Naive thymus-derived CD4-positive, alpha-beta T cell (primary cell): ENCODE data around the gene HOXA6. TPM values are rescaled to one million over a fixed set of nuclear protein-coding genes. Genes with fewer than 3 reads are reported as not detected.

Experiments used
- ATAC-seq: fragments of 150-1000 bp; cut with Tn5 transposase; 2 replicates; pipeline ENCODE4 v1.10.0; 2021; ENCODE audit warnings: mild to moderate bottlenecking, moderate library complexity
- CTCF ChIA-PET: fragments of 350-600 bp; sonication (Branson Sonifier 250); formaldehyde crosslinking; loops from one replicate; lab custom pipeline; 2021; ENCODE audit warnings: antibody characterized with exemption; lab: Charles Lee
- POLR2A ChIA-PET: fragments of 350-600 bp; sonication (Branson Sonifier 250); formaldehyde crosslinking; loops from one replicate; lab custom pipeline; 2021; ENCODE audit warnings: antibody characterized with exemption, inconsistent platforms; lab: Charles Lee
- DNase-seq, 9 donors: peaks; one replicate each; pipeline versions ENCODE4 v3.0.0 to v3.0.0-alpha.2; 2020 to 2022; ENCODE audit warnings: mixed read lengths in 1 of 9
- H3K27ac ChIP-seq: one replicate; pipeline ENCODE4 v1.7.0; 2013; ENCODE audit warnings: mild to moderate bottlenecking, low read depth, low read length, moderate library complexity
- H3K27me3 ChIP-seq, 2 donors: one replicate each; pipeline ENCODE4 v1.7.0; 2013; ENCODE audit warnings: low read length in 2 of 2, mild to moderate bottlenecking in 2 of 2, moderate library complexity in 2 of 2; ENCODE audit not compliant: control insufficient read depth in 2 of 2, insufficient read depth in 2 of 2
- H3K36me3 ChIP-seq, 3 experiments: 1 replicate in 2 of 3; 2 replicates in 1 of 3; pipeline ENCODE4 v1.7.0; 2013; ENCODE audit warnings: low read length in 3 of 3, mild to moderate bottlenecking in 3 of 3, moderate library complexity in 1 of 3; ENCODE audit not compliant: insufficient read depth in 3 of 3, control insufficient read depth in 2 of 3
- H3K4me1 ChIP-seq, 2 donors: one replicate each; pipeline ENCODE4 v1.7.0; 2013; ENCODE audit warnings: low read length in 2 of 2, mild to moderate bottlenecking in 2 of 2, moderate library complexity in 1 of 2; ENCODE audit not compliant: control insufficient read depth in 2 of 2, insufficient read depth in 2 of 2
- H3K4me3 ChIP-seq: 2 replicates; pipeline ENCODE4 v1.7.0; 2013; ENCODE audit warnings: mild to moderate bottlenecking, low read length
- H3K9me3 ChIP-seq, 3 experiments: 1 replicate in 2 of 3; 2 replicates in 1 of 3; pipeline ENCODE4 v1.7.0; 2013; ENCODE audit warnings: low read length in 3 of 3; ENCODE audit not compliant: control insufficient read depth in 2 of 3
- H3K27ac Mint-ChIP-seq, 9 donors: one replicate each; pipeline ENCODE4 v1.8.0; 2020 to 2022; ENCODE audit warnings: mixed read lengths in 9 of 9, mild to moderate bottlenecking in 8 of 9, moderate library complexity in 5 of 9, inconsistent platforms in 2 of 9
- H3K27me3 Mint-ChIP-seq, 5 donors: one replicate each; pipeline ENCODE4 v1.8.0; 2021 to 2022; ENCODE audit warnings: mixed read lengths in 5 of 5, mild to moderate bottlenecking in 1 of 5
- H3K36me3 Mint-ChIP-seq, 5 donors: one replicate each; pipeline ENCODE4 v1.8.0; 2020 to 2022; ENCODE audit warnings: mixed read lengths in 5 of 5, mild to moderate bottlenecking in 3 of 5, inconsistent platforms in 1 of 5
- H3K4me1 Mint-ChIP-seq, 7 donors: one replicate each; pipeline ENCODE4 v1.8.0; 2020 to 2022; ENCODE audit warnings: mixed read lengths in 7 of 7, mild to moderate bottlenecking in 3 of 7, inconsistent platforms in 1 of 7
- H3K4me3 Mint-ChIP-seq, 10 donors: one replicate each; pipeline ENCODE4 v1.8.0; 2020 to 2022; ENCODE audit warnings: mild to moderate bottlenecking in 10 of 10, mixed read lengths in 10 of 10, moderate library complexity in 6 of 10, inconsistent platforms in 2 of 10
- H3K9me3 Mint-ChIP-seq, 11 donors: one replicate each; pipeline ENCODE4 v1.8.0; 2020 to 2022; ENCODE audit warnings: mixed read lengths in 11 of 11, mild to moderate bottlenecking in 4 of 11, inconsistent platforms in 1 of 11, moderate library complexity in 1 of 11
- intact Hi-C, 2 donors: fragments of 100-400 bp; cut with micrococcal nuclease; formaldehyde crosslinking; loops; one replicate each; pipeline ENCODE4 v1.15.1; 2023
- polyA plus RNA-seq, 2 donors: library from polyadenylated mRNA; unstranded; fragments of 300-500 nt; fragmentation: Illumina TruSeq; gene quantifications; one replicate each; pipeline ENCODE4 v1.2.3, GENCODE V29; 2021
- total RNA-seq, 6 experiments: library from RNA in 5 of 6; stranded (reverse) in 5 of 6; gene quantifications; 1 replicate in 5 of 6; 2 replicates in 1 of 6; pipeline ENCODE4 v1.2.3 and lab custom pipeline; 2021 to 2026

HOXA6 gene
- total and polyA plus RNA-seq, 7 experiments from 2014 or later: 0.32 to 0.49 TPM; not detected in 5

- Histone ChIP-seq H3K9me3 (no peaks in the 10 kb centered on the region), H3K4me1 (peaks cover 26 to 37% of the 10 kb centered on the region in 2 donors), H3K4me3 (peak overlapping the region; percentile 75), H3K27me3 (peaks cover 44 to 66% of the 10 kb centered on the region in 2 donors), H3K36me3 (no peaks in the 10 kb centered on the region), H3K27ac (no peak overlapping the region)
- H3K4me3 Mint-ChIP-seq: peak overlapping the region; percentile 29 to 80 (median 77)
- ChIA-PET CTCF (interaction anchor here (0.6 to 4.2 kb wide), 9 partner anchors 9 to 463 kb away, joined by 3 to 42 read pairs (median 3); no protein-coding TSS in a partner anchor), POLR2A (interaction anchor here (0.7 kb wide), 1 partner anchor 56 kb away, joined by 3 read pairs; no protein-coding TSS in a partner anchor)
- peaks cover 16 to 58% (median 40%) of the 10 kb centered on the region in 7 donors for H3K4me1 Mint-ChIP-seq
- peaks cover 78 to 90% (median 85%) of the 10 kb centered on the region in 5 donors for H3K27me3 Mint-ChIP-seq
- peak overlapping the region in 1 of 9 donors; percentile 38 for H3K27ac Mint-ChIP-seq
- DNase-seq: no peak
- intact Hi-C loops: loop anchor here (1.0 to 5.0 kb wide), 3 partner anchors 11 to 51 kb away; partner anchors contain the start of gene HOXA11 (in 2 of the 2)
- H3K36me3 Mint-ChIP-seq: peaks cover 0 to 3% (median 0%) of the 10 kb centered on the region in 5 donors
- peaks cover 0 to 3% (median 0%) of the 10 kb centered on the region in 11 donors for H3K9me3 Mint-ChIP-seq
- ATAC-seq: no peak
Measured at GRCh38 chr7:27149842-27150567, 2.4 kb upstream of the HOXA6 start.

- POLR2A ChIA-PET: interaction anchor here (0.7 to 0.8 kb wide), 2 partner anchors 20 to 57 kb away, joined by 3 read pairs; no protein-coding TSS in a partner anchor
- Histone ChIP-seq H3K9me3 (no peaks in the 10 kb centered on the region), H3K4me3 (no peak overlapping the region), H3K27ac (no peak overlapping the region), H3K4me1 (peaks cover 23 to 28% of the 10 kb centered on the region in 2 donors), H3K27me3 (peaks cover 35 to 56% of the 10 kb centered on the region in 2 donors), H3K36me3 (no peaks in the 10 kb centered on the region)
- no peak overlapping the region for H3K27ac Mint-ChIP-seq
- intact Hi-C loops: no loop called here
- H3K27me3 Mint-ChIP-seq: peaks cover 70 to 86% (median 75%) of the 10 kb centered on the region in 5 donors
- CTCF ChIA-PET: interaction anchor here (0.6 to 4.2 kb wide), 7 partner anchors 10 to 765 kb away, joined by 3 to 42 read pairs (median 3); no protein-coding TSS in a partner anchor
- no peak for DNase-seq
- H3K4me1 Mint-ChIP-seq: peaks cover 10 to 48% (median 32%) of the 10 kb centered on the region in 7 donors
- peaks cover 0 to 3% (median 0%) of the 10 kb centered on the region in 11 donors for H3K9me3 Mint-ChIP-seq
- H3K36me3 Mint-ChIP-seq: peaks cover 0 to 3% (median 0%) of the 10 kb centered on the region in 5 donors
- H3K4me3 Mint-ChIP-seq: peak overlapping the region in 4 of 10 donors; percentile 26 to 82 (median 68)
- ATAC-seq: no peak
Measured at GRCh38 chr7:27148756-27149641, 1.4 kb upstream of the HOXA6 start.

GRCh38 chr7:27148031-27148755, 619 bp upstream of the HOXA6 start:
- Histone ChIP-seq H3K9me3 (no peaks in the 10 kb centered on the region), H3K4me3 (no peak overlapping the region), H3K36me3 (no peaks in the 10 kb centered on the region), H3K27ac (no peak overlapping the region), H3K27me3 (peaks cover 28 to 48% of the 10 kb centered on the region in 2 donors), H3K4me1 (peaks cover 23 to 28% of the 10 kb centered on the region in 2 donors)
- peaks cover 0 to 3% (median 0%) of the 10 kb centered on the region in 11 donors for H3K9me3 Mint-ChIP-seq
- CTCF ChIA-PET: interaction anchor here (1.1 to 4.2 kb wide), 2 partner anchors 14 to 28 kb away, joined by 4 to 42 read pairs; no protein-coding TSS in a partner anchor
- intact Hi-C loops: no loop called here
- peaks cover 0 to 3% (median 0%) of the 10 kb centered on the region in 5 donors for H3K36me3 Mint-ChIP-seq
- H3K4me3 Mint-ChIP-seq: peak overlapping the region in 9 of 10 donors; percentile 56 to 82 (median 69)
- H3K4me1 Mint-ChIP-seq: peaks cover 10 to 43% (median 28%) of the 10 kb centered on the region in 7 donors
- ATAC-seq (no peak), DNase-seq (no peak)
- peaks cover 61 to 81% (median 68%) of the 10 kb centered on the region in 5 donors for H3K27me3 Mint-ChIP-seq
- H3K27ac Mint-ChIP-seq: peak overlapping the region in 3 of 9 donors; percentile 42 to 62 (median 45)
- POLR2A ChIA-PET: interaction anchor here (1.2 kb wide), 1 partner anchor 9 kb away, joined by 3 read pairs; no protein-coding TSS in a partner anchor

- Histone ChIP-seq H3K27ac (no peak overlapping the region), H3K4me1 (peaks cover 14 to 19% of the 10 kb centered on the region in 2 donors), H3K27me3 (peaks cover 12 to 32% of the 10 kb centered on the region in 2 donors), H3K36me3 (no peaks in the 10 kb centered on the region), H3K4me3 (no peak overlapping the region), H3K9me3 (no peaks in the 10 kb centered on the region)
- H3K4me3 Mint-ChIP-seq: peak overlapping the region in 2 of 10 donors; percentile 54 to 82
- peaks cover 0 to 3% (median 0%) of the 10 kb centered on the region in 11 donors for H3K9me3 Mint-ChIP-seq
- peaks cover 56 to 77% (median 63%) of the 10 kb centered on the region in 5 donors for H3K27me3 Mint-ChIP-seq
- CTCF ChIA-PET: interaction anchor here (1.0 kb wide), 1 partner anchor 459 kb away, joined by 3 read pairs; no protein-coding TSS in a partner anchor
- no peak for ATAC-seq
- POLR2A ChIA-PET: no interaction called here
- intact Hi-C loops: no loop called here
- peaks cover 0 to 3% (median 0%) of the 10 kb centered on the region in 5 donors for H3K36me3 Mint-ChIP-seq
- no peak overlapping the region for H3K27ac Mint-ChIP-seq
- H3K4me1 Mint-ChIP-seq: peaks cover 7 to 33% (median 21%) of the 10 kb centered on the region in 7 donors
- no peak for DNase-seq
Measured at GRCh38 chr7:27146491-27147198, 929 bp downstream of the HOXA6 start.

- no peak overlapping the region for H3K4me3 Mint-ChIP-seq
- peaks cover 1 to 26% (median 15%) of the 10 kb centered on the region in 7 donors for H3K4me1 Mint-ChIP-seq
- DNase-seq: no peak
- Histone ChIP-seq H3K4me1 (peaks cover 7 to 12% of the 10 kb centered on the region in 2 donors), H3K9me3 (no peaks in the 10 kb centered on the region), H3K27ac (no peak overlapping the region), H3K27me3 (peaks cover 8 to 26% of the 10 kb centered on the region in 2 donors), H3K4me3 (no peak overlapping the region), H3K36me3 (no peaks in the 10 kb centered on the region)
- no peak overlapping the region for H3K27ac Mint-ChIP-seq
- H3K27me3 Mint-ChIP-seq: peaks cover 49 to 76% (median 62%) of the 10 kb centered on the region in 5 donors
- ChIA-PET CTCF (no interaction called here), POLR2A (no interaction called here)
- no peak for ATAC-seq
- H3K9me3 Mint-ChIP-seq: peaks cover 0 to 3% (median 0%) of the 10 kb centered on the region in 11 donors
- intact Hi-C loops: no loop called here
- peaks cover 0 to 3% (median 0%) of the 10 kb centered on the region in 5 donors for H3K36me3 Mint-ChIP-seq
Measured at GRCh38 chr7:27145914-27146412, 1.6 kb downstream of the HOXA6 start.
